GM23338 (cell line): Measurements from ENCODE around the gene TRDMT1. TPM values are rescaled to one million over a fixed set of nuclear protein-coding genes. Genes with fewer than 3 reads are reported as not detected.

Experiments used
- ATAC-seq: fragments of 200-7000 bp; cut with Tn5 transposase; 3 replicates; pipeline ENCODE4 v1.9.1; 2020
- DNase-seq: peaks from one replicate; pipeline ENCODE4 v3.0.0-alpha.2; 2015; ENCODE audit warnings: low spot score
- H2AFZ ChIP-seq: fragments of 200-600 bp; sonication (generic); 2 replicates; pipeline ENCODE4 v1.8.0; 2016; ENCODE audit warnings: antibody characterized with exemption, mild to moderate bottlenecking, moderate library complexity
- H3F3A ChIP-seq: fragments of 200-600 bp; sonication (generic); replicated peaks from 2 replicates; pipeline ENCODE4 v1.8.0; 2017; ENCODE audit warnings: antibody characterized with exemption, mixed run types, low read depth
- H3K27ac ChIP-seq: fragments of 200-600 bp; sonication (generic); 2 replicates; pipeline ENCODE4 v1.6.1; 2016; ENCODE audit warnings: low read depth
- H3K27me3 ChIP-seq: fragments of 200-600 bp; sonication (generic); 2 replicates; pipeline ENCODE4 v1.8.0; 2016; ENCODE audit warnings: mild to moderate bottlenecking, mixed run types, moderate library complexity; ENCODE audit not compliant: insufficient read depth
- H3K36me3 ChIP-seq: fragments of 200-600 bp; sonication (generic); 2 replicates; pipeline ENCODE4 v1.8.0; 2016; ENCODE audit warnings: mild to moderate bottlenecking; ENCODE audit not compliant: insufficient read depth
- H3K4me1 ChIP-seq: fragments of 200-600 bp; sonication (generic); 2 replicates; pipeline ENCODE4 v1.8.0; 2016; ENCODE audit warnings: mild to moderate bottlenecking, moderate library complexity; ENCODE audit not compliant: insufficient read depth
- H3K4me2 ChIP-seq: fragments of 200-600 bp; sonication (generic); 2 replicates; pipeline ENCODE4 v1.7.1; 2017; ENCODE audit warnings: mixed run types
- H3K4me3 ChIP-seq: fragments of 200-600 bp; sonication (generic); 2 replicates; pipeline ENCODE4 v1.6.1; 2016; ENCODE audit warnings: mixed run types
- H3K79me2 ChIP-seq: fragments of 200-600 bp; sonication (generic); replicated peaks from 2 replicates; pipeline ENCODE4 v1.8.0; 2017; ENCODE audit warnings: mild to moderate bottlenecking; ENCODE audit not compliant: insufficient read depth
- H3K9me2 ChIP-seq: fragments of 200-600 bp; sonication (generic); 2 replicates; pipeline ENCODE4 v1.8.0; 2017; ENCODE audit not compliant: insufficient read depth
- H4K20me1 ChIP-seq: fragments of 200-600 bp; sonication (generic); replicated peaks from 2 replicates; pipeline ENCODE4 v1.8.0; 2017; ENCODE audit warnings: mild to moderate bottlenecking; ENCODE audit not compliant: insufficient read depth
- H3K27ac Mint-ChIP-seq: 2 replicates; pipeline ENCODE4 v1.8.0; 2020; ENCODE audit warnings: inconsistent platforms, mild to moderate bottlenecking, moderate library complexity, mixed read lengths
- H3K27me3 Mint-ChIP-seq: 3 replicates; pipeline ENCODE4 v1.8.0; 2022; ENCODE audit warnings: low read depth, mild to moderate bottlenecking, moderate library complexity, mixed read lengths, inconsistent platforms; ENCODE audit not compliant: insufficient read depth, poor library complexity
- H3K36me3 Mint-ChIP-seq: 3 replicates; pipeline ENCODE4 v1.8.0; 2021; ENCODE audit warnings: low read depth, mild to moderate bottlenecking, inconsistent platforms, moderate library complexity, mixed read lengths
- H3K4me1 Mint-ChIP-seq: 3 replicates; pipeline ENCODE4 v1.8.0; 2020; ENCODE audit warnings: mild to moderate bottlenecking, inconsistent platforms, mixed read lengths
- H3K4me3 Mint-ChIP-seq: 3 replicates; pipeline ENCODE4 v1.8.0; 2021; ENCODE audit warnings: moderate library complexity, mild to moderate bottlenecking, inconsistent platforms, mixed read lengths
- H3K9me3 Mint-ChIP-seq: 3 replicates; pipeline ENCODE4 v1.8.0; 2020; ENCODE audit warnings: moderate library complexity, mild to moderate bottlenecking, inconsistent platforms, mixed read lengths
- EZH2 ChIP-seq: fragments of 200-600 bp; sonication (generic); IDR thresholded peaks from one replicate; pipeline ENCODE4 v1.8.0; 2017; ENCODE audit warnings: antibody characterized with exemption, mild to moderate bottlenecking, low read depth; ENCODE audit not compliant: unreplicated experiment
- EZH2phosphoT487 ChIP-seq: fragments of 200-600 bp; sonication (generic); IDR thresholded peaks from one replicate; pipeline ENCODE4 v1.8.1; 2018; ENCODE audit warnings: antibody characterized with exemption; ENCODE audit not compliant: unreplicated experiment
- JUNB ChIP-seq: IDR thresholded peaks from one replicate; pipeline ENCODE4 v1.6.1; 2016; ENCODE audit warnings: antibody characterized with exemption; ENCODE audit not compliant: unreplicated experiment
- POLR2AphosphoS5 ChIP-seq: IDR thresholded peaks from 2 replicates; pipeline ENCODE4 v1.6.1; 2016; ENCODE audit warnings: antibody characterized with exemption, low read depth
- STAT1 ChIP-seq: IDR thresholded peaks from one replicate; pipeline ENCODE4 v1.6.1; 2016; ENCODE audit warnings: antibody characterized with exemption; ENCODE audit not compliant: unreplicated experiment
- ZNF114 ChIP-seq: fragments of 250-450 bp; sonication (Bioruptor Pico); IDR thresholded peaks from 2 replicates; pipeline ENCODE4 v1.5.0; 2020; ENCODE audit warnings: mild to moderate bottlenecking, moderate library complexity
- ZNF331 ChIP-seq: fragments of 250-450 bp; sonication (Bioruptor Pico); IDR thresholded peaks from 2 replicates; pipeline ENCODE4 v1.5.0; 2020; ENCODE audit warnings: low read depth, mild to moderate bottlenecking, moderate library complexity
- polyA plus RNA-seq: library from polyadenylated mRNA; unstranded; fragments of >200 nt; fragmentation: Nextera tagmentation; extraction: Ambion mirVana; gene quantifications from 2 replicates; pipeline ENCODE4 v1.2.1, GENCODE V29; 2016
- total RNA-seq: library from RNA; depleted of rRNA; stranded (reverse); fragments of >200 nt; shearing (Covaris generic); gene quantifications from 2 replicates; pipeline ENCODE4 v1.2.3, GENCODE V29; 2014
- TF ChIP-seq, protein P1 (sequence below): fragments of 250-450 bp; sonication (Bioruptor Pico); IDR thresholded peaks from 2 replicates; pipeline ENCODE4 v1.5.0; 2020; ENCODE audit warnings: mild to moderate bottlenecking, moderate library complexity

TRDMT1 gene
- total and polyA plus RNA-seq, 2 experiments from 2014 or later, result 16.0 to 37.7 TPM

DNA sequence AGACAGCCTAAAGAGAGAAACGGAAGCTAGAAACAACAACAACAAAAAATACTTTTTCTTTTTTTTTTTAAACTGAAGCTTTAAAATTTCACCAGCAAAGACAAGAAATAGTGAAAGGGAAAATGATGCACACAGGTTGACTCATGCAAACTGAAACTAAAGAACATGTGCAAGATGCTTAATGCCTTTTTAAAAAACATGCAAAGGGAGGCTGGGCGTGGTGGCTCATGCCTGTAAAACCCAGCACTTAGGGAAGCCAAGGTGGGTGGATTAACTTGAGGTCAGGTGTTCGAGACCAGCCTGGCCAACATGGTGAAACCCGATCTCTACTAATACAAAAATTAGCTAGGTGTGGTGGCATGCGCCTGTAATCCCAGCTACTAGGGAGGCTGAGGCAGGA lies 56.7 kb downstream of the TRDMT1 start:
- H3K4me3 ChIP-seq, result no peak overlapping the region
- DNase-seq (no peak), ATAC-seq (no peak)
- H3K4me1 ChIP-seq, result no peaks in the 10 kb centered on the region
- H2AFZ ChIP-seq, result no peak overlapping the region
- no peaks in the 10 kb centered on the region for H3K36me3 ChIP-seq
- Mint-ChIP-seq H3K4me1 (peaks cover 6% of the 10 kb centered on the region; the same call in 2 of the 3 replicates), H3K27ac (no peak overlapping the region), H3K9me3 (no peaks in the 10 kb centered on the region), H3K36me3 (no peaks in the 10 kb centered on the region), H3K4me3 (no peak overlapping the region), H3K27me3 (no peaks in the 10 kb centered on the region)
- H3K27ac ChIP-seq, result no peak overlapping the region
- H3K79me2 ChIP-seq, result no peaks in the 10 kb centered on the region
- H3F3A ChIP-seq, result no peaks in the 10 kb centered on the region
- no peaks in the 10 kb centered on the region for H3K9me2 ChIP-seq
- no peaks in the 10 kb centered on the region for H3K27me3 ChIP-seq
- TF ChIP-seq ZNF331 (CRISPR knock-in tag) (no peak), ZNF114 (CRISPR knock-in tag) (no peak), STAT1 (no peak), JUNB (no peak), EZH2 (no peak), EZH2phosphoT487 (no peak)
- H3K4me2 ChIP-seq, result no peak overlapping the region
- H4K20me1 ChIP-seq, result no peaks in the 10 kb centered on the region

DNA sequence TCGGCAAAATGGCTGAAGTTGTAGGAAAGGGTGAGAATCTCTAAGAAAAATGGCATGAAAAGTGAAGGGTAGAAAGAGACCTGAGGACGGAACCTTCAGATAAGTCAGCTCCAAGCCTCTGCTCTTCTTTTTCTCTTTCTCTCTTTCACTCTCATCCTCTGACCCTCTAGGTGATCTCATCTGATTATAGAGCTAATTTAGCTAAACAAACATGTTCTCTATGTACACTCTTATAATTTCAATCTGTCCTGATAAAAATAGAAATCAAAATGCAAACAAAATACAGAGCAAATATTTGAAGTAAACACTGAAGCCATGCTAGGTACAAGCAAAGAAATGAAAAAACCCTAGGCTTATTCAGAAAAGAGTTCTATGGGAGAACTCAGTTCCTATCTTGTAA lies 57.4 kb downstream of the TRDMT1 start:
- H3K27ac ChIP-seq, result no peak overlapping the region
- H3K36me3 ChIP-seq, result no peaks in the 10 kb centered on the region
- no peaks in the 10 kb centered on the region for H3F3A ChIP-seq
- ATAC-seq (no peak), DNase-seq (no peak)
- H4K20me1 ChIP-seq, result no peaks in the 10 kb centered on the region
- no peak overlapping the region for H3K4me2 ChIP-seq
- H3K4me1 ChIP-seq, result 0 out of 2 replicates have a peak, but pooled peaks cover 2% of the 10 kb centered on the region
- Mint-ChIP-seq H3K27ac (no peak overlapping the region), H3K4me1 (peaks cover 11% of the 10 kb centered on the region), H3K9me3 (no peaks in the 10 kb centered on the region), H3K4me3 (no peak overlapping the region), H3K27me3 (no peaks in the 10 kb centered on the region), H3K36me3 (no peaks in the 10 kb centered on the region)
- TF ChIP-seq, protein P1, sequence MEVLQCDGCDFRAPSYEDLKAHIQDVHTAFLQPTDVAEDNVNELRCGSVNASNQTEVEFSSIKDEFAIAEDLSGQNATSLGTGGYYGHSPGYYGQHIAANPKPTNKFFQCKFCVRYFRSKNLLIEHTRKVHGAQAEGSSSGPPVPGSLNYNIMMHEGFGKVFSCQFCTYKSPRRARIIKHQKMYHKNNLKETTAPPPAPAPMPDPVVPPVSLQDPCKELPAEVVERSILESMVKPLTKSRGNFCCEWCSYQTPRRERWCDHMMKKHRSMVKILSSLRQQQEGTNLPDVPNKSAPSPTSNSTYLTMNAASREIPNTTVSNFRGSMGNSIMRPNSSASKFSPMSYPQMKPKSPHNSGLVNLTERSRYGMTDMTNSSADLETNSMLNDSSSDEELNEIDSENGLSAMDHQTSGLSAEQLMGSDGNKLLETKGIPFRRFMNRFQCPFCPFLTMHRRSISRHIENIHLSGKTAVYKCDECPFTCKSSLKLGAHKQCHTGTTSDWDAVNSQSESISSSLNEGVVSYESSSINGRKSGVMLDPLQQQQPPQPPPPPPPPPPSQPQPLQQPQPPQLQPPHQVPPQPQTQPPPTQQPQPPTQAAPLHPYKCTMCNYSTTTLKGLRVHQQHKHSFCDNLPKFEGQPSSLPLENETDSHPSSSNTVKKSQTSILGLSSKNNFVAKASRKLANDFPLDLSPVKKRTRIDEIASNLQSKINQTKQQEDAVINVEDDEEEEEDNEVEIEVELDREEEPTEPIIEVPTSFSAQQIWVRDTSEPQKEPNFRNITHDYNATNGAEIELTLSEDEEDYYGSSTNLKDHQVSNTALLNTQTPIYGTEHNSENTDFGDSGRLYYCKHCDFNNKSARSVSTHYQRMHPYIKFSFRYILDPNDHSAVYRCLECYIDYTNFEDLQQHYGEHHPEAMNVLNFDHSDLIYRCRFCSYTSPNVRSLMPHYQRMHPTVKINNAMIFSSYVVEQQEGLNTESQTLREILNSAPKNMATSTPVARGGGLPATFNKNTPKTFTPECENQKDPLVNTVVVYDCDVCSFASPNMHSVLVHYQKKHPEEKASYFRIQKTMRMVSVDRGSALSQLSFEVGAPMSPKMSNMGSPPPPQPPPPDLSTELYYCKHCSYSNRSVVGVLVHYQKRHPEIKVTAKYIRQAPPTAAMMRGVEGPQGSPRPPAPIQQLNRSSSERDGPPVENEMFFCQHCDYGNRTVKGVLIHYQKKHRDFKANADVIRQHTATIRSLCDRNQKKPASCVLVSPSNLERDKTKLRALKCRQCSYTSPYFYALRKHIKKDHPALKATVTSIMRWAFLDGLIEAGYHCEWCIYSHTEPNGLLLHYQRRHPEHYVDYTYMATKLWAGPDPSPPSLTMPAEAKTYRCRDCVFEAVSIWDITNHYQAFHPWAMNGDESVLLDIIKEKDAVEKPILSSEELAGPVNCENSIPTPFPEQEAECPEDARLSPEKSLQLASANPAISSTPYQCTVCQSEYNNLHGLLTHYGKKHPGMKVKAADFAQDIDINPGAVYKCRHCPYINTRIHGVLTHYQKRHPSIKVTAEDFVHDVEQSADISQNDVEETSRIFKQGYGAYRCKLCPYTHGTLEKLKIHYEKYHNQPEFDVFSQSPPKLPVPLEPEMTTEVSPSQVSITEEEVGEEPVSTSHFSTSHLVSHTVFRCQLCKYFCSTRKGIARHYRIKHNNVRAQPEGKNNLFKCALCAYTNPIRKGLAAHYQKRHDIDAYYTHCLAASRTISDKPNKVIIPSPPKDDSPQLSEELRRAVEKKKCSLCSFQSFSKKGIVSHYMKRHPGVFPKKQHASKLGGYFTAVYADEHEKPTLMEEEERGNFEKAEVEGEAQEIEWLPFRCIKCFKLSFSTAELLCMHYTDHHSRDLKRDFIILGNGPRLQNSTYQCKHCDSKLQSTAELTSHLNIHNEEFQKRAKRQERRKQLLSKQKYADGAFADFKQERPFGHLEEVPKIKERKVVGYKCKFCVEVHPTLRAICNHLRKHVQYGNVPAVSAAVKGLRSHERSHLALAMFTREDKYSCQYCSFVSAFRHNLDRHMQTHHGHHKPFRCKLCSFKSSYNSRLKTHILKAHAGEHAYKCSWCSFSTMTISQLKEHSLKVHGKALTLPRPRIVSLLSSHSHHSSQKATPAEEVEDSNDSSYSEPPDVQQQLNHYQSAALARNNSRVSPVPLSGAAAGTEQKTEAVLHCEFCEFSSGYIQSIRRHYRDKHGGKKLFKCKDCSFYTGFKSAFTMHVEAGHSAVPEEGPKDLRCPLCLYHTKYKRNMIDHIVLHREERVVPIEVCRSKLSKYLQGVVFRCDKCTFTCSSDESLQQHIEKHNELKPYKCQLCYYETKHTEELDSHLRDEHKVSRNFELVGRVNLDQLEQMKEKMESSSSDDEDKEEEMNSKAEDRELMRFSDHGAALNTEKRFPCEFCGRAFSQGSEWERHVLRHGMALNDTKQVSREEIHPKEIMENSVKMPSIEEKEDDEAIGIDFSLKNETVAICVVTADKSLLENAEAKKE (CRISPR knock-in tag), result no peak
- no peak for TF ChIP-seq POLR2AphosphoS5
- TF ChIP-seq JUNB, result no peak
- H3K4me3 ChIP-seq, result no peak overlapping the region
- no peaks in the 10 kb centered on the region for H3K27me3 ChIP-seq
- no peaks in the 10 kb centered on the region for H3K79me2 ChIP-seq
- H2AFZ ChIP-seq, result no peak overlapping the region
- no peaks in the 10 kb centered on the region for H3K9me2 ChIP-seq
